GM12864 (cell line): ENCODE measurements around the gene DENR.
"Not testable (repeated sequence)": the region's sequence is repeated elsewhere in the genome, so short reads cannot be mapped to it uniquely, and the experiment has no call there.

ENCODE experiments used
- DNase-seq: peaks from one replicate; pipeline ENCODE4 v3.0.0-alpha.2; 2011; ENCODE audit warnings: low read depth
- H3K4me3 ChIP-seq: 2 replicates; pipeline ENCODE4 v1.5.1; 2011; ENCODE audit warnings: mild to moderate bottlenecking, low read depth, low read length, control low read depth
- CTCF ChIP-seq: IDR thresholded peaks from 2 replicates; pipeline ENCODE4 v1.5.1; 2011; ENCODE audit warnings: low read depth, mild to moderate bottlenecking, moderate library complexity, low read length, control low read depth, inconsistent platforms; ENCODE audit errors: missing control alignments

DENR gene

GRCh38 chr12:122789637-122790036 lies 37.0 kb downstream of the DENR start:
- no peak for TF ChIP-seq CTCF
- no peak for DNase-seq
- no peak overlapping the region for H3K4me3 ChIP-seq

- TF ChIP-seq CTCF = no peak
- DNase-seq = no peak
- H3K4me3 ChIP-seq = no peak overlapping the region
Observed at GRCh38 chr12:122790393-122791075, 37.9 kb downstream of the DENR start.

DNA sequence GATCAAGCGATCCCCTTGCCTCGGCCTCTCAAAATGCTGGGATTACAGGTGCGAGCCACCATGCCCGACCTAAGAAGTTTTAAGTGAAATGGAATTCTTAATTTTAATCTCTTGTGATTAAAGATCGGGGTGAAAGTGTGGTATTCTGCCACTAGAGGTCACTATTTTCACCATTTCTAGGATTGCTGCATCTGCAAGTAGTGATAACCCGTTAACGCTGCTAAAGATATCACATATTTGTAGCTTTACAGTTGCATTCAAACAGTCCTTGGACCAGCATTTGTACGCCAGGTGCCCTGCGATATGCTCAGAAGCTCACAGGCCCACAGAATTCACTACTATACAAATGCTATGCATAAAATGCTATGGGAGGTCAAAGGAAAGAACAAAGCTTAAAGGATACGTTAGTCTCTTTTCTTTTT lies 41.1 kb downstream of the DENR start:
- no peak overlapping the region for H3K4me3 ChIP-seq
- DNase-seq = peak; percentile 33
- TF ChIP-seq CTCF = peak; percentile 66

DNA sequence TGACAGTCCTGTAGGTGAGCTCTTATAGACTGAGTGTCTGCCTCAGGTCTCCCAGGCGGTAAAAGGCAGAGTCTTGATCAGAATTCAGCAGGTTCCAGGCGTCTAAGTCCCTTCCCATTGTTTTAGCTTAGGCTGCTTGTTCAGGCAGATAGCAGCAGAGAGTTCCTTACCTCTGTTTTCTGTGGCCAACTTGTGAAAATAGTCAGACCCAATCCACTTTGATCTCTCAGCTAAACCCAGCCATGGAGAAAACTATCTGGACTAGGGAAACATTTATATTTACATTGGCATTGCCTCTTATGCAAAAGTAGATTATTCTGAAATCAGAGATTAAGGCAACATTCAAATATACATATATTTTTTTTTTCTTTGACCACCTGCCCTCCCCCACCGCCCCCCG lies 43.2 kb downstream of the DENR start:
- no peak for DNase-seq
- no peak overlapping the region for H3K4me3 ChIP-seq
- TF ChIP-seq CTCF = no peak

- H3K4me3 ChIP-seq = no peak overlapping the region
- no peak for DNase-seq
- TF ChIP-seq CTCF = no peak
Observed at GRCh38 chr12:122799641-122800243, 47.1 kb downstream of the DENR start.

DNA sequence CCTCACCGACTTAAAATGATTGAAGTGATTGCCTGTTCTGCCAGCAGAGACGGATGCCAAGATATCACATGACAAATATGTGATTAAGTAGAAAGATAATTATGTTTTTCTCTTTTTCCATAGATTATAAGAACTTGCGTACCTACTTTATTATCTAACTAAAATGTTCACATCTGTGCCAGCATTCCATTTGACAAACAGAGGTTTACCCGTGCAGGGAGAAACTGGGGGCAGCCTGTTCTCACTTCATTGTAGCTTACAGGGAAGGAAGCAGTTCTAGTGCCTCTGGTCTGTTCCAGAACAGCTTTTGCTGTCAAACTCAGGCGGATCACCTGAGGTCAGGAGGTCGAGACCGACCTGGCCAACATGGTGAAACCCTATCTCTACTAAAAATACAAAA lies 51.3 kb downstream of the DENR start:
- DNase-seq = no peak
- no peak for TF ChIP-seq CTCF
- no peak overlapping the region for H3K4me3 ChIP-seq

DNA sequence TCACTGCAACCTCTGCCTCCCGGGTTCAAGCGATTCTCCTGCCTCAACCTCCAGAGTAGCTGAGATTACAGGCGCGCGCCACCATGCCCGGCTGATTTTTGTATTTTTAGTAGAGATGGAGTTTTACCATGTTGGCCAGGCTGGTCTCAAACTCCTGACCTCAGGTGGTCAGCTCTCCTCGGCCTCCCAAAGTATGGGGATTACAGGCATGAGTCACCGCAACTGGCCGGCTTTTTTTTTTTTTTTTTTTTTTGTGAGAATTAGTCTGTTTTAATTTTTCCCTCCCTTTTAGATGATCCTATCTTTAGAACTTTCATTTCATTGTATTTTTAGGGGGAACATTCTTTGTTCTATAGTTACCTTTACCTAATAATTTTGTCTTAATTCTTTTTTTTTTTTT lies 52.3 kb downstream of the DENR start:
- DNase-seq, H3K4me3 ChIP-seq: not testable (repeated sequence)
